SK-N-SH treated with all-trans-retinoic acid at 6 μM for 48 hours (cell line): ENCODE results near the gene ZSCAN1.

Experiments used
- ATAC-seq: fragments of 200-7000 bp; cut with Tn5 transposase; 3 replicates; pipeline ENCODE4 v1.9.1; 2020; ENCODE audit warnings: mild to moderate bottlenecking, moderate library complexity
- ARNTL ChIP-seq: fragments of 450-650 bp; formaldehyde crosslinking; IDR thresholded peaks from 2 replicates; pipeline ENCODE4 v1.5.0; 2020; ENCODE audit warnings: low read depth, mild to moderate bottlenecking, moderate library complexity, borderline replicate concordance
- BACH2 ChIP-seq: fragments of 250-450 bp; sonication (Bioruptor Pico); IDR thresholded peaks from 2 replicates; pipeline ENCODE4 v1.9.0; 2021; ENCODE audit warnings: mild to moderate bottlenecking, borderline replicate concordance
- CREB5 ChIP-seq: fragments of 250-450 bp; sonication (Bioruptor Pico); IDR thresholded peaks from 2 replicates; pipeline ENCODE4 v1.5.1; 2020; ENCODE audit warnings: low read depth, mild to moderate bottlenecking, moderate library complexity
- CSDC2 ChIP-seq: fragments of 250-450 bp; sonication (Bioruptor Pico); IDR thresholded peaks from 2 replicates; pipeline ENCODE4 v1.5.0; 2020; ENCODE audit warnings: mild to moderate bottlenecking, moderate library complexity
- CSRNP3 ChIP-seq: fragments of 250-450 bp; sonication (Bioruptor Pico); IDR thresholded peaks from 2 replicates; pipeline ENCODE4 v1.5.1; 2021; ENCODE audit warnings: mild to moderate bottlenecking, moderate library complexity
- ESRRG ChIP-seq: fragments of 250-450 bp; sonication (Bioruptor Pico); IDR thresholded peaks from 2 replicates; pipeline ENCODE4 v1.6.1; 2021; ENCODE audit warnings: mild to moderate bottlenecking
- GLIS3 ChIP-seq: fragments of 250-450 bp; sonication (Bioruptor Pico); IDR thresholded peaks from 2 replicates; pipeline ENCODE4 v1.5.0; 2020; ENCODE audit warnings: mild to moderate bottlenecking, moderate library complexity
- ISL1 ChIP-seq: fragments of 250-450 bp; sonication (Bioruptor Pico); IDR thresholded peaks from 2 replicates; pipeline ENCODE4 v2.1.2; 2022; ENCODE audit warnings: mild to moderate bottlenecking, moderate library complexity
- PATZ1 ChIP-seq: fragments of 250-450 bp; sonication (Bioruptor Pico); IDR thresholded peaks from 2 replicates; pipeline ENCODE4 v1.8.0; 2020; ENCODE audit warnings: mild to moderate bottlenecking, moderate library complexity, borderline replicate concordance
- POU6F1 ChIP-seq: fragments of 250-450 bp; sonication (Bioruptor Pico); IDR thresholded peaks from 2 replicates; pipeline ENCODE4 v1.8.0; 2021; ENCODE audit warnings: low read depth, mild to moderate bottlenecking, moderate library complexity, borderline replicate concordance
- PPARA ChIP-seq: fragments of 250-450 bp; sonication (Bioruptor Pico); IDR thresholded peaks from 2 replicates; pipeline ENCODE4 v1.5.0; 2020; ENCODE audit warnings: mild to moderate bottlenecking, borderline replicate concordance
- RARB ChIP-seq: fragments of 250-450 bp; sonication (Bioruptor Pico); IDR thresholded peaks from 2 replicates; pipeline ENCODE4 v1.8.0; 2021; ENCODE audit warnings: mild to moderate bottlenecking, moderate library complexity
- SNAI2 ChIP-seq: fragments of 250-450 bp; sonication (Bioruptor Pico); IDR thresholded peaks from 2 replicates; pipeline ENCODE4 v1.5.0; 2020; ENCODE audit warnings: mild to moderate bottlenecking, moderate library complexity
- TCF4 ChIP-seq: fragments of 250-450 bp; sonication (Bioruptor Pico); IDR thresholded peaks from 2 replicates; pipeline ENCODE4 v1.8.0; 2021; ENCODE audit warnings: mild to moderate bottlenecking, moderate library complexity, borderline replicate concordance
- TOX ChIP-seq: fragments of 250-450 bp; sonication (Bioruptor Pico); IDR thresholded peaks from 2 replicates; pipeline ENCODE4 v1.8.0; 2021; ENCODE audit warnings: mild to moderate bottlenecking, moderate library complexity, borderline replicate concordance
- TSHZ2 ChIP-seq: fragments of 250-450 bp; sonication (Bioruptor Pico); IDR thresholded peaks from 2 replicates; pipeline ENCODE4 v1.5.0; 2020; ENCODE audit warnings: mild to moderate bottlenecking, moderate library complexity
- ZC3H10 ChIP-seq: fragments of 250-450 bp; sonication (Bioruptor Pico); IDR thresholded peaks from 2 replicates; pipeline ENCODE4 v1.5.1; 2021; ENCODE audit warnings: mild to moderate bottlenecking, moderate library complexity
- ZFP3 ChIP-seq: fragments of 250-450 bp; sonication (Bioruptor Pico); IDR thresholded peaks from 2 replicates; pipeline ENCODE4 v1.5.0; 2020; ENCODE audit warnings: mild to moderate bottlenecking, moderate library complexity
- ZFP30 ChIP-seq: fragments of 450-650 bp; formaldehyde crosslinking; IDR thresholded peaks from 2 replicates; pipeline ENCODE4 v1.5.0; 2022; ENCODE audit warnings: mild to moderate bottlenecking, moderate library complexity
- ZNF565 ChIP-seq: fragments of 450-650 bp; formaldehyde crosslinking; conservative IDR thresholded peaks from 2 replicates; pipeline ENCODE4 v1.5.0; 2020; ENCODE audit warnings: low read depth, mild to moderate bottlenecking, moderate library complexity
- ZNF70 ChIP-seq: fragments of 450-650 bp; formaldehyde crosslinking; IDR thresholded peaks from 2 replicates; pipeline ENCODE4 v1.5.0; 2020; ENCODE audit warnings: mild to moderate bottlenecking, moderate library complexity
- ZNF8 ChIP-seq: fragments of 450-650 bp; formaldehyde crosslinking; IDR thresholded peaks from 2 replicates; pipeline ENCODE4 v1.5.0; 2020; ENCODE audit warnings: mild to moderate bottlenecking, moderate library complexity

The ZSCAN1 gene

GRCh38 chr19:58020129-58020528 lies 13.7 kb upstream of the ZSCAN1 start:
- no peak for TF ChIP-seq SNAI2 (CRISPR knock-in tag)
- TF ChIP-seq ZC3H10 (CRISPR knock-in tag) = no peak
- TF ChIP-seq ZNF565 (CRISPR knock-in tag) = no peak
- no peak for TF ChIP-seq PPARA
- no peak for TF ChIP-seq ISL1 (CRISPR knock-in tag)
- TF ChIP-seq CSRNP3 (CRISPR knock-in tag) = no peak
- TF ChIP-seq GLIS3 (CRISPR knock-in tag) = no peak
- no peak for TF ChIP-seq ZNF70
- TF ChIP-seq ZFP30 = no peak
- no peak for TF ChIP-seq CREB5 (CRISPR knock-in tag)
- TF ChIP-seq ZFP3 (CRISPR knock-in tag) = no peak
- TF ChIP-seq CSDC2 (CRISPR knock-in tag) = no peak
- TF ChIP-seq ZNF8 = no peak
- TF ChIP-seq BACH2 (CRISPR knock-in tag) = no peak
- TF ChIP-seq RARB (CRISPR knock-in tag) = no peak
- no peak for TF ChIP-seq POU6F1
- no peak for TF ChIP-seq TSHZ2 (CRISPR knock-in tag)
- no peak for TF ChIP-seq ARNTL (CRISPR knock-in tag)
- ATAC-seq = no peak

- no peak for TF ChIP-seq ZFP30
- TF ChIP-seq TOX (CRISPR knock-in tag) = no peak
- TF ChIP-seq TCF4 = no peak
- no peak for TF ChIP-seq GLIS3 (CRISPR knock-in tag)
- no peak for TF ChIP-seq TSHZ2 (CRISPR knock-in tag)
- no peak for TF ChIP-seq PPARA
- TF ChIP-seq ZC3H10 (CRISPR knock-in tag) = no peak
- TF ChIP-seq ZNF565 (CRISPR knock-in tag) = no peak
- no peak for TF ChIP-seq ZNF8
- TF ChIP-seq ESRRG (CRISPR knock-in tag) = no peak
- no peak for TF ChIP-seq RARB (CRISPR knock-in tag)
- no peak for TF ChIP-seq CSRNP3 (CRISPR knock-in tag)
- no peak for TF ChIP-seq ARNTL (CRISPR knock-in tag)
- TF ChIP-seq PATZ1 (CRISPR knock-in tag) = no peak
- TF ChIP-seq, all 23 proteins: peak for 0
- peak; percentile 45; the same call in 2 of the 3 replicates for ATAC-seq
Measured at GRCh38 chr19:58021541-58022282, 12.1 kb upstream of the ZSCAN1 start.
